HG02884 (cell line): ENCODE measurements around the gene SMOC2.
"Not testable (repeated sequence)": the region's sequence is repeated elsewhere in the genome, so short reads cannot be mapped to it uniquely, and the experiment has no call there.

Source experiments
- ATAC-seq: cut with Tn5 transposase; IDR thresholded peaks from one replicate; pipeline ENCODE4 v1.9.1; 2021; ENCODE audit warnings: mild to moderate bottlenecking, moderate library complexity; ENCODE audit not compliant: unreplicated experiment

The SMOC2 gene

GRCh38 chr6:168674595-168674994, 233.6 kb downstream of the SMOC2 start:
- no peak for ATAC-seq

- ATAC-seq: no peak
These were observed 234.4 kb downstream of the SMOC2 start for GRCh38 chr6:168675375-168675774.

- no peak for ATAC-seq
These were observed 235.1 kb downstream of the SMOC2 start for GRCh38 chr6:168675933-168676551.

GRCh38 chr6:168676552-168677322, 235.8 kb downstream of the SMOC2 start:
- no peak for ATAC-seq

GRCh38 chr6:168677323-168677781, 236.4 kb downstream of the SMOC2 start:
- not testable (repeated sequence) for ATAC-seq

GRCh38 chr6:168678077-168678476, 237.1 kb downstream of the SMOC2 start:
- no peak for ATAC-seq

- ATAC-seq: no peak
These were observed 237.6 kb downstream of the SMOC2 start for GRCh38 chr6:168678588-168678987.

- ATAC-seq: no peak
These were observed 240.8 kb downstream of the SMOC2 start for GRCh38 chr6:168681748-168682147.

- no peak for ATAC-seq
These were observed 242.6 kb downstream of the SMOC2 start for GRCh38 chr6:168683621-168684020.

GRCh38 chr6:168684471-168684870, 243.5 kb downstream of the SMOC2 start:
- ATAC-seq: no peak

GRCh38 chr6:168684906-168685305, 243.9 kb downstream of the SMOC2 start:
- ATAC-seq: no peak

- no peak for ATAC-seq
These were observed 245.2 kb downstream of the SMOC2 start for GRCh38 chr6:168686029-168686738.

- no peak for ATAC-seq
These were observed 246.1 kb downstream of the SMOC2 start for GRCh38 chr6:168686831-168687730.

GRCh38 chr6:168690271-168690670, 249.3 kb downstream of the SMOC2 start:
- no peak for ATAC-seq

GRCh38 chr6:168691774-168692173, 250.8 kb downstream of the SMOC2 start:
- ATAC-seq: no peak

GRCh38 chr6:168692193-168692914, 251.4 kb downstream of the SMOC2 start:
- ATAC-seq: no peak

GRCh38 chr6:168692915-168693257, 251.9 kb downstream of the SMOC2 start:
- ATAC-seq: not testable (repeated sequence)

- ATAC-seq: not testable (repeated sequence)
These were observed 253.8 kb downstream of the SMOC2 start for GRCh38 chr6:168694797-168695196.

GRCh38 chr6:168695701-168696100, 254.7 kb downstream of the SMOC2 start:
- no peak for ATAC-seq

GRCh38 chr6:168698923-168699322, 257.9 kb downstream of the SMOC2 start:
- no peak for ATAC-seq
